NOMO-1 (cell line): ENCODE results near the gene TMEM138.

Experiments used
- DNase-seq, 2 experiments: peaks; one replicate each; lab custom pipeline; 2025; ENCODE audit not compliant: unreplicated experiment in 2 of 2; lab: John Stamatoyannopoulos, UW

Gene TMEM138

DNA sequence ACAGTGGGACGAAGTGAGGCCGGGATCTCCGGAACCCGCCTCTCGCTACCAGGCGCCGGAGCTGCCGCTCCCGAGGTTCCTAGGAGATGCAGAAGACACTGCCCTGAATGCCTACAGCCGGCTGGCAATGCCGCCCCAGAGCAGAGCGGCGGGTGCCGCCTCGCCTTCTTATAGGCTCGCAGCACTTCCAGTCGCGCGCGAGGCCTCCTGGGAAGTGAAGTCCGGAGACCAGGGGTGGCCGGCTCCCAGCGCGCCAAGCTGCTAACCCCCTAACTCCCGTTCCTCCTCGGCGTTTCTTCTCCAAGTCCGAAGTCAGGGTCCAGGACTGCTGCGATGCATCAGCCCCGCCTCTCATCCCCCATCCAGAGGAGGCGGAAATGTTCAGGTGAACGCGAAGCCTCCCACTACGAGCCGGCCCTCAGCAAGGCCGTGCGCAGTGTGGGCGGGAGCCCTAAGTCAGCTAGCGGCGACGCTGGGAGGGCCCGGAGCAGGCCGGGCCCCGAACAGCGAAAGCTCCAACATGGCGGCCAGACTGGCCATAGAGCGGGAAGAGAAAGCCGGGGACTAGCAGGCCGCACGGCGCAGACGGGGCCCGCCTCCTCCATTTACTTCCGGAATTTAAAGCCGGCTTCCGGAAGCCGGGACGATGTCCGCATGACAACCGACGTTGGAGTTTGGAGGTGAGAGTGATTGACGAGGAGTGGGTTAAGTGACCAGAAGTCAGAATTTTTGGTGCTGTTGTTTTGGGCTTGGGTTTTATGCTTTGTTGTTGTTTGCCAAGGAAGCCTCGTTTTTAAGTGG is at the start of gene TMEM138, which contains the start of gene CYB561A3:
Gene TMEM138 (plus strand): TSS at position 634 of the 801 bp plus-strand sequence. CDS start 2,017 bp downstream, outside the sequence.
Gene CYB561A3 (minus strand): TSS at position 142 of the 801 bp plus-strand sequence. CDS start 5,169 bp downstream, outside the sequence.
- DNase-seq, result peak; percentile 94 to 96

DNA sequence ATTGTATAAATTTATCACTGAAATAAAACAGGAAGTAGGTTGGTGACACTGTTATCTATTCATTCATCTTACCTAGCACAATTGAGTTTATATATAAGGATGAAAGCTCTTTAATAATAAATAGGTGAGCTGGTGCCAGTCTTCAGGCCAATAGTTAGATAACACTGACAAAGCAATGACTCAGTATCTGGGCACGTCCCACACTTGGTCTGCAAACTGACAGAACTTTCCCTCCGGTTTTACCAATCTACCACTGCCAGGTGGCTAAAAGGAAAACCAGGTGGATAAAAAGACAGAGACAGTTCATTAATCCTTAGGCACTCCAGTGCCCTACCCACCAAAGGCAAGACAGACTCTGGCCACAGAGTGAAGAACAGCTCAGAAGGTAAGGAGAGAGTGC is 46.9 kb upstream of the TMEM138 start:
- DNase-seq, result no peak

DNA sequence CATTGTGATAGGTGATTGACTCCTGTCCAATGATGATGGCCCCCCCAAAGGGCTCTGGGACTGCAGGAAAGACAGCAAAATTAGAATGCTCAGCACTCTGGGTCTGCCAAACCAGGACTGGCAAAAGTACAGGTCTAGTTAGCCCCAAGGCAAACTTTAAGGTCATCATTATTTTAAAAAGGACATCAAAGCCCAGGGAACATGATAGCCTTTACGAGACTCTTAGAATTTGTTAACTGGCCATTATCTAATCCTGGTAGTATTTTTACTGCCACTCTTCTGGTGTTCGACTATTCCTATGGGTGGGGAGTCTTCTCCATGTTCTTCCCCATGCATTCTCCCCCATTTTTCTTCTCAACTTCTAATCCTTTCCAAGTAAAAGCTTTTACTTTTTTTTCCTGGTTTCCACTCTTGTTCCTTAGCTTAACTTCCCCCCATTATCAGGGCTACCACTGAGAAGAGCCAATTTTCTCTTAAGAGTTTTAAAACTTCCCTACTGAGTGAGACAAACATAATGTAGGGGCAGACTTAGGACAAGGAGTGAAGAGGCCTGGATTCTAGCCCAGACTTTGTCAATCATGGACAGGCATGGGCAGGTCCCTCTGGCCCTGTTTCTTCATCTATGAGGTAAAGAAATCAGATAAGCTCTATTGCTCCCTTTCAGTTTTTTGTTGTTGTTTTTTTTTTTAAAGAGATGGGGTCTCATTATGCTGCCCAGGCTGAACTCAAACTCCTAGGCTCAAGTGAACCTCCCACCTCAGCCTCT is 36.3 kb upstream of the TMEM138 start:
- no peak for DNase-seq

- DNase-seq, result no peak
These were observed 34.5 kb upstream of the TMEM138 start for GRCh38 chr11:61327669-61328071.

DNA sequence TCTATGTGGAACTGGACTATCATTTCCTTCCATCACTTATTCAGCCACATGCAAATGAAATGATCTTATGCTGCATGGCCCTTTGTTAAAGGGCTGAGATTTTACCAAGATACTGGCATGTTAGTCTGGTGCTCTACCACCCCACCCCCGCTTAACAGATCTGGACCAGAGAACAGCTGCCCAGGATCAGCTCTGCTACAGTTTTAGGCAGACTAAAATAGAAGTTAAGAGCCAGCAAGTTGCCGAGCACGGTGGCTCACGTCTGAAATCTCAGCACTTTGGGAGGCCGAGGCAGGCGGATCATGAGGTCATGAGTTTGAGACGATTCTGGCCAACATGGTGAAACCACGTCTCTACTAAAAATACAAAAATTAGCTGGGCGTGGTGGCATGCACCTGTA is 33.8 kb upstream of the TMEM138 start:
- no peak for DNase-seq

- no peak for DNase-seq
These were observed 32.3 kb upstream of the TMEM138 start for GRCh38 chr11:61329871-61330270.

DNA sequence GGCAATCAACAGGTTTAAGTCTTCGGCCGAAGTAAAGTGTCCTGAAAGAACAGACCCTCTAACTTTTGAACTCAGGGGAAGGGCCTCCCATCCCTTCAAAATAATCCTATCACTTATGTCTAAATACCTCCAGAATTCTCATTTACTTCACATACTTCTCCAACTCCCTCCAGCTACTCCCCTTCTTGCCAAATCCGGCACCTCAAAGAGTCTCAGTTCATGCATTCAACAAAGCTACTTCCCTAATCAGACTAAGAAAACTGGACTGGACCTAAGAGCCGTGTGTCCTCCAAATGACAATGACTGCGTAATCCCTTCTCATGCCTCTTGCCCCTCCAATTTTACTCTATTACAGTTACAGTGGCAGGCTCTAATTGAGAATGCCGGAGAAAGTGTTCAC is 30.5 kb upstream of the TMEM138 start:
- DNase-seq, result peak; percentile 47 to 65

GRCh38 chr11:61332281-61332796 is 29.8 kb upstream of the TMEM138 start:
- peak in 1 of 2 experiments; percentile 35 for DNase-seq

- DNase-seq, result peak; percentile 85 to 94
These were observed 29.2 kb upstream of the TMEM138 start, which contains the start of the genes DDB1 and TKFC for GRCh38 chr11:61332797-61333549. Gene DDB1 (minus strand): TSS chr11:61333105. CDS start chr11:61332968, 137 bp downstream. Gene TKFC (plus strand): TSS chr11:61333228. CDS start chr11:61334729, 1,501 bp downstream.

- peak in 1 of 2 experiments; percentile 46 for DNase-seq
These were observed 28.4 kb upstream of the TMEM138 start for GRCh38 chr11:61333550-61334433.

DNA sequence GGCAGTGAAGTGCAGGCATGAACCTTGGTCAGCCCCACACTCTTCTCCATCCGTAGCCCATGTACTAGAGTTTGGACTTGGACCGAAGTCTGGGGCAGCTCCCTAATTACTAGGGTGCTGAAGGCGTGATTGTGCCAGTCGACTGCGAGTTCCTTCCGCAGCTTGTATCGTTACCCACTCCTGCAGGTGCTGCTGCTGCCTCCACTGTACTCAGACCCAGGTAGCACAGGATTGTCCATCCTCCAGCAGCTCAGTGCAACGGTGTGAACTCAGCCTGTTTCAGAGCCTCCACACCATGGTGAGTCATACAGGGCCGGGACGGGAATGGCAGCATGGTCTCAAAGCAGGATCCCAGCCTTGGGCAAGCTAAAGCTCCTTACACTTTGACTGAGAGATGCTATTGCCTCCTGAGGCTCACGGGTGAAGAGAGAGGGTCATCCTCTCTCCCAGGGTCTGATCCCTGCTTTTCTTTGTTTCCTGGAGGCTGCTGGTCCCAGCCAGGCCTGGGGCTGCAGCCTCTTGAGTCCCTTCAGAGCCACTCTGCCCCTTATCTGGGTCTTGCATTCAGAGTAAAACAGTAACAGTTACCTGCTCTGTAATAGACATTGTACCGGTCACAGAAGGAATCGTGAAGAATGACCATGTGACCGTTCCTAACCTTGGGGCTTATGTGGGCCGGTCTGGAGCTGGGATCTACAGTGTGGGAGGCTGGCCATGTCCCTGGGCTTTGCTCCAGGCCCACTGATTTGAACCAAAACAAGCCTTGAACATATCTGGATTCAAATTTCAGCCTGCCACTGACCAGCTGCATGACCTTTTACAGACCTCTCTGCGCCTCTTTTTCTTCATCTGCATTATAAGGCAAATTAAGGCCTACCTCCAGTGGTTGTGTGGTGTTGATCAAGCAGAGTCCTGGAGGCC is 27.5 kb upstream of the TMEM138 start:
- no peak for DNase-seq

DNA sequence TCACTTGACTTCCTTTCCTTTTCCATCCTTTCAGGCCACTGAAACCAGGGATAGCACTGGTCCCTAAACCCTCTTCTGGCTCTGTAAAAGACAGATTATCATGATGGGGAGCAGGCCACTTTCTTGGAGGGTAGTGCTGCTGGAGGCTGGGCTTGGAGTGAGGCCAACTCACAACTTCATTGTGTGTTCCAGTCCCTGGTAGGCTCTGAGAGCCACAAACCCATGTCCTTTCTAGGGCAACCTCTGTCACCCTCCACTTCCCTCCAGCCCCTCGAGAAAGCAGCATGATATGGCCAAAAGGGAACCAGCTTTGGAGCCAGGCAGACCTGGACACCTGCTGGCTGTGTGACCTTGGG is 26.8 kb upstream of the TMEM138 start:
- no peak for DNase-seq

- peak; percentile 66 to 68 for DNase-seq
These were observed 25.8 kb upstream of the TMEM138 start for GRCh38 chr11:61336171-61336935.

DNA sequence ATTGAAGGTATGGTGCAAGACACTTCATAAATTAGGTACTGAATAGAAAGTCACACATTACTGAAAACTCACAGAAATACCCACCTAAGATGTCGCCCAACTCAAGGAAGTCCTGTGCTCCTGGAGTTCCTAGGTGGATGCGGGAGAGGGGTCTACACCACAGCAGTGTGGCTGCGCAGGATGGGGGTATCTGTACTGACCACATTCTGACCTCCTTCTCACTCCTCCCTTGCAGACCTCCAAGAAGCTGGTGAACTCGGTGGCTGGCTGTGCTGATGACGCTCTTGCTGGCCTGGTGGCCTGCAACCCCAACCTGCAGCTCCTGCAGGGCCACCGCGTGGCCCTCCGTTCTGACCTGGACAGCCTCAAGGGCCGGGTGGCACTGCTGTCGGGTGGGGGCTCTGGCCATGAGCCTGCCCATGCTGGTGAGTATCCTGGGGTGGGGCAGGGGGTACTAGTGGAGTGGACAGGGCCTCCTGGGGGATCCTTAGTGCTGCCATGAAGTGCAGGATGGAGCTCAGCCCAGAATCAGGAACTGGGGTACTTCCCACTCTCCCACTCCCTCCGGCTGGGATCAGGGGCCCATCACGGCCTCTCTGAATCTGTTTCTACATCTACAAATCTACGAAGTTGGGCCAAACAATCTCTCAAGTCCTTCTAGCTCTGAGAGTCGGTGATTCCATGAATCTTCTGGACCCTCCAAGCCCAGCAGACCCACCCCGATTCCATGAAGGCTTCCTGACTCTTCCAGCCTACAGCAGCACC is 24.3 kb upstream of the TMEM138 start:
- no peak for DNase-seq

GRCh38 chr11:61338783-61339489 is 23.2 kb upstream of the TMEM138 start:
- no peak for DNase-seq

- no peak for DNase-seq
These were observed 22.7 kb upstream of the TMEM138 start for GRCh38 chr11:61339490-61339878.

GRCh38 chr11:61340979-61341378 is 21.2 kb upstream of the TMEM138 start:
- DNase-seq, result no peak
